ENCODE data around the gene NUFIP2.
"Not testable (repeated sequence)": the region's sequence is repeated elsewhere in the genome, so short reads cannot be mapped to it uniquely, and the experiment has no call there.

Gene NUFIP2

GRCh38 chr17:29293890-29294579 lies at the start of gene NUFIP2:
Gene NUFIP2, minus strand, starts transcription at chr17:29294148. Its CDS starts 89 bp downstream, at chr17:29294059.
- peak; percentile 98 for DNase-seq (ENCODE audit: low spot score)

GRCh38 chr17:29342158-29342765 lies 48.3 kb upstream of the NUFIP2 start:
- DNase-seq (ENCODE audit: low spot score), result no peak

- peak; percentile 16 for DNase-seq (ENCODE audit: low spot score)
Measured at GRCh38 chr17:29341726-29342125, 47.8 kb upstream of the NUFIP2 start.

GRCh38 chr17:29339016-29339415 lies 45.1 kb upstream of the NUFIP2 start:
- not testable (repeated sequence) for DNase-seq (ENCODE audit: low spot score)

GRCh38 chr17:29331708-29332085 lies 37.7 kb upstream of the NUFIP2 start:
- no peak for DNase-seq (ENCODE audit: low spot score)

- DNase-seq (ENCODE audit: low spot score), result no peak
Measured at GRCh38 chr17:29331075-29331707, 37.2 kb upstream of the NUFIP2 start.

GRCh38 chr17:29327412-29327811 lies 33.5 kb upstream of the NUFIP2 start:
- no peak for DNase-seq (ENCODE audit: low spot score)

- no peak for DNase-seq (ENCODE audit: low spot score)
Measured at GRCh38 chr17:29326023-29326813, 32.3 kb upstream of the NUFIP2 start.

GRCh38 chr17:29322363-29322762 lies 28.4 kb upstream of the NUFIP2 start:
- DNase-seq (ENCODE audit: low spot score), result no peak

- no peak for DNase-seq (ENCODE audit: low spot score)
Measured at GRCh38 chr17:29303386-29303785, 9.4 kb upstream of the NUFIP2 start.

- DNase-seq (ENCODE audit: low spot score), result no peak
Measured at GRCh38 chr17:29299031-29299430, 5.1 kb upstream of the NUFIP2 start.

GRCh38 chr17:29295420-29295819 lies 1.5 kb upstream of the NUFIP2 start:
- no peak for DNase-seq (ENCODE audit: low spot score)

- DNase-seq (ENCODE audit: low spot score), result no peak
Measured at GRCh38 chr17:29294580-29294900, 592 bp upstream of the NUFIP2 start.

GRCh38 chr17:29292992-29293889 lies 707 bp downstream of the NUFIP2 start:
- peak; percentile 54 for DNase-seq (ENCODE audit: low spot score)

- peak; percentile 33 for DNase-seq (ENCODE audit: low spot score)
Measured at GRCh38 chr17:29292071-29292991, 1.6 kb downstream of the NUFIP2 start.

- DNase-seq (ENCODE audit: low spot score), result peak; percentile 65
Measured at GRCh38 chr17:29291163-29291752, 2.7 kb downstream of the NUFIP2 start.

- no peak for DNase-seq (ENCODE audit: low spot score)
Measured at GRCh38 chr17:29289852-29290251, 4.1 kb downstream of the NUFIP2 start.

- no peak for DNase-seq (ENCODE audit: low spot score)
Measured at GRCh38 chr17:29283961-29284360, 10.0 kb downstream of the NUFIP2 start.

GRCh38 chr17:29283496-29283895 lies 10.5 kb downstream of the NUFIP2 start:
- peak; percentile 31 for DNase-seq (ENCODE audit: low spot score)

- DNase-seq (ENCODE audit: low spot score), result no peak
Measured at GRCh38 chr17:29279397-29280070, 14.4 kb downstream of the NUFIP2 start.

All from AG08395 (cell line).